PC-3 (cell line): Measurements from ENCODE around the gene IL5RA. TPM values are rescaled to one million over a fixed set of nuclear protein-coding genes. Genes with fewer than 3 reads are reported as not detected.

Experiments
- ATAC-seq: fragments of 200-7000 bp; cut with Tn5 transposase; 2 replicates; pipeline ENCODE4 v1.9.1; 2020; ENCODE audit warnings: mild to moderate bottlenecking, moderate library complexity
- BruUV-seq: library from RNA; stranded (reverse); fragments of 400-500 nt; replicated peaks from 2 replicates; lab custom pipeline; 2021; lab: Mats Ljungman, UMichigan
- CTCF ChIA-PET: fragments of 300-600 bp; sonication (Branson Sonifier 250); formaldehyde crosslinking; loops from one replicate; lab custom pipeline; 2022; ENCODE audit warnings: antibody characterized with exemption; lab: Charles Lee
- POLR2A ChIA-PET: fragments of 300-600 bp; sonication (Branson Sonifier 250); formaldehyde crosslinking; loops from one replicate; lab custom pipeline; 2022; ENCODE audit warnings: antibody characterized with exemption; ENCODE audit not compliant: unreplicated experiment; lab: Charles Lee
- DNase-seq: peaks from one replicate; pipeline ENCODE4 v3.0.0-alpha.2; 2015
- H2AFZ ChIP-seq: fragments of 300-600 bp; sonication (generic); 2 replicates; pipeline ENCODE4 v1.6.0; 2016; ENCODE audit warnings: antibody characterized with exemption, low read length
- H3F3A ChIP-seq: fragments of 300-600 bp; sonication (generic); one replicate; pipeline ENCODE4 v1.6.0; 2017; ENCODE audit warnings: antibody characterized with exemption, low read length, control low read depth, mild to moderate bottlenecking; ENCODE audit not compliant: unreplicated experiment
- H3K27ac ChIP-seq: fragments of 300-600 bp; sonication (generic); 2 replicates; pipeline ENCODE4 v1.5.1; 2016; ENCODE audit warnings: mild to moderate bottlenecking, low read length
- H3K27me3 ChIP-seq: fragments of 300-600 bp; sonication (generic); 2 replicates; pipeline ENCODE4 v1.6.1; 2016; ENCODE audit warnings: low read length, mixed read lengths
- H3K36me3 ChIP-seq: fragments of 300-600 bp; sonication (generic); 2 replicates; pipeline ENCODE4 v1.6.1; 2016; ENCODE audit warnings: low read depth, mixed run types, low read length, mixed read lengths
- H3K4me1 ChIP-seq: fragments of 300-600 bp; sonication (generic); 2 replicates; pipeline ENCODE4 v1.5.1; 2016; ENCODE audit warnings: low read length; ENCODE audit not compliant: insufficient read depth
- H3K4me2 ChIP-seq: fragments of 300-600 bp; sonication (generic); 2 replicates; pipeline ENCODE4 v1.6.0; 2016; ENCODE audit warnings: low read length
- H3K4me3 ChIP-seq: fragments of 300-600 bp; sonication (generic); 2 replicates; pipeline ENCODE4 v1.5.1; 2016; ENCODE audit warnings: mild to moderate bottlenecking, low read length, mixed read lengths
- H3K79me2 ChIP-seq: fragments of 300-600 bp; sonication (generic); 2 replicates; pipeline ENCODE4 v1.6.1; 2017; ENCODE audit warnings: low read length, mixed read lengths
- H3K9ac ChIP-seq: fragments of 300-600 bp; sonication (generic); 2 replicates; pipeline ENCODE4 v1.6.0; 2016; ENCODE audit warnings: mild to moderate bottlenecking, low read length
- H3K9me2 ChIP-seq: fragments of 300-600 bp; sonication (generic); replicated peaks from 2 replicates; pipeline ENCODE4 v1.6.1; 2016; ENCODE audit warnings: mixed run types, low read length, mixed read lengths
- H3K9me3 ChIP-seq: fragments of 300-600 bp; sonication (generic); 2 replicates; pipeline ENCODE4 v1.6.1; 2016; ENCODE audit warnings: low read length, mixed read lengths
- H4K20me1 ChIP-seq: fragments of 300-600 bp; sonication (generic); 2 replicates; pipeline ENCODE4 v1.6.1; 2016; ENCODE audit warnings: low read length, mixed read lengths
- EZH2 ChIP-seq: fragments of 300-600 bp; sonication (generic); IDR thresholded peaks from one replicate; pipeline ENCODE4 v1.6.1; 2017; ENCODE audit warnings: antibody characterized with exemption, mild to moderate bottlenecking, low read length; ENCODE audit not compliant: unreplicated experiment
- EZH2phosphoT487 ChIP-seq: fragments of 300-600 bp; sonication (generic); IDR thresholded peaks from 2 replicates; pipeline ENCODE4 v1.6.1; 2018; ENCODE audit warnings: mild to moderate bottlenecking, antibody characterized with exemption, low read length, borderline replicate concordance
- intact Hi-C: fragments of 100-400 bp; cut with micrococcal nuclease; formaldehyde crosslinking; loops from 2 replicates; pipeline ENCODE4 v1.9.0; 2023
- total RNA-seq: library from RNA; depleted of rRNA; stranded (reverse); fragments of >200 nt; gene quantifications from 2 replicates; pipeline ENCODE4 v1.2.3, GENCODE V29; 2014
- TF ChIP-seq, protein P1 (sequence below): fragments of 300-600 bp; sonication (generic); conservative IDR thresholded peaks from 2 replicates; pipeline ENCODE4 v1.5.1; 2017; ENCODE audit warnings: antibody characterized with exemption, low read depth, mild to moderate bottlenecking, low read length

Gene IL5RA
- total RNA-seq, 1 experiment from 2014 or later, result not detected

DNA sequence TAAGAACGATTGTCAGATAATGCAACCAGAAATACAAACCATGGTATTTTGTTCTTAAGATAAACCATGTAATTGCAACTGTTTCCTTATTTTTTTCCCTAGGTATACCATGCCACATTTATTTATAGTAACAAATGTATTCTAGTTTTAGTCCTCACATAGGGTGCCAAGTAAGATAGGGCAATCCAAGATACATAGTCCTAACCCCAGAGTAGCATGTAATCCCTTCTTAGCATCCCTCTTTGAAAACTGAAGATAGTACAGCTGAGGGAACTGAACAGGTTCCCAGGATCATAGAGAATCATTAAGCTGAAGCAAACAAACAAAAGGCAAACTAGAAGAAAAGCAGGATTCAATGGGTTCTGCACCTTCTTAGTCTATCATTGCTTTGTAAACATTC, 41.3 kb upstream of the IL5RA start:
- Histone ChIP-seq H3K4me3 (no peak overlapping the region), H3K4me1 (peaks cover 14% of the 10 kb centered on the region), H3K4me2 (no peak overlapping the region), H3K9me3 (no peaks in the 10 kb centered on the region), H3K36me3 (peaks cover 87% of the 10 kb centered on the region), H3K9me2 (no peaks in the 10 kb centered on the region), H4K20me1 (0 out of 2 replicates have a peak, but pooled peaks cover 5% of the 10 kb centered on the region), H3K79me2 (no peaks in the 10 kb centered on the region), H3F3A (peaks cover 9% of the 10 kb centered on the region), H3K9ac (no peak overlapping the region), H2AFZ (no peak overlapping the region), H3K27me3 (no peaks in the 10 kb centered on the region), H3K27ac (no peak overlapping the region)
- no TSS peak for BruUV-seq
- TF ChIP-seq EZH2 (no peak), EZH2phosphoT487 (no peak)
- TF ChIP-seq, protein P1, sequence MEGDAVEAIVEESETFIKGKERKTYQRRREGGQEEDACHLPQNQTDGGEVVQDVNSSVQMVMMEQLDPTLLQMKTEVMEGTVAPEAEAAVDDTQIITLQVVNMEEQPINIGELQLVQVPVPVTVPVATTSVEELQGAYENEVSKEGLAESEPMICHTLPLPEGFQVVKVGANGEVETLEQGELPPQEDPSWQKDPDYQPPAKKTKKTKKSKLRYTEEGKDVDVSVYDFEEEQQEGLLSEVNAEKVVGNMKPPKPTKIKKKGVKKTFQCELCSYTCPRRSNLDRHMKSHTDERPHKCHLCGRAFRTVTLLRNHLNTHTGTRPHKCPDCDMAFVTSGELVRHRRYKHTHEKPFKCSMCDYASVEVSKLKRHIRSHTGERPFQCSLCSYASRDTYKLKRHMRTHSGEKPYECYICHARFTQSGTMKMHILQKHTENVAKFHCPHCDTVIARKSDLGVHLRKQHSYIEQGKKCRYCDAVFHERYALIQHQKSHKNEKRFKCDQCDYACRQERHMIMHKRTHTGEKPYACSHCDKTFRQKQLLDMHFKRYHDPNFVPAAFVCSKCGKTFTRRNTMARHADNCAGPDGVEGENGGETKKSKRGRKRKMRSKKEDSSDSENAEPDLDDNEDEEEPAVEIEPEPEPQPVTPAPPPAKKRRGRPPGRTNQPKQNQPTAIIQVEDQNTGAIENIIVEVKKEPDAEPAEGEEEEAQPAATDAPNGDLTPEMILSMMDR, result no peak
- intact Hi-C loops, result loop anchor here (2.0 kb wide), 1 partner anchor 19 kb away; no protein-coding TSS in a partner anchor
- ATAC-seq (no peak), DNase-seq (no peak)
- POLR2A ChIA-PET, result no interaction called here
- CTCF ChIA-PET, result no interaction called here

DNA sequence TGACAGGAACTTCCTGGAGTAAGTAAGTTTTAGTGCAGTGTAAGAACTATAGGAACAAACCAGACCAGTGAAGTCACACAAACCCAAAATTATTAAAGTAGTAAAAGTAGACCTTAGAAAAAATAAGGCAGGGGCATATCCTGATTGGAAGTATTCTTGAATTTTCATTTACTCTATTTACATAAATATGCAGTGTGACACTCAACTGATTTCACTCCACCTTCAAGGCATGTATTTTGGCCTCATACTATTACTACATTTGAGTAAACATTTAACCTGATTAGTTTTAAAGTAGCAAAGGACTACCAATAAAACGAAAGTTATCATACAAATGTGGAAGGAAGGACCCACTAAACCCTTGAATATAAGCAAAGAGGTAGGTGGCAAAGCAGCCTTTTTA, 39.4 kb upstream of the IL5RA start:
- Histone ChIP-seq H3F3A (peaks cover 9% of the 10 kb centered on the region), H3K36me3 (peaks cover 86% of the 10 kb centered on the region), H3K9me2 (no peaks in the 10 kb centered on the region), H3K4me3 (no peak overlapping the region), H3K9me3 (no peaks in the 10 kb centered on the region), H3K27ac (no peak overlapping the region), H3K4me1 (peaks cover 14% of the 10 kb centered on the region), H4K20me1 (peaks cover 5% of the 10 kb centered on the region; the same call in 1 of the 2 replicates), H3K27me3 (no peaks in the 10 kb centered on the region), H3K9ac (no peak overlapping the region), H3K4me2 (no peak overlapping the region), H3K79me2 (no peaks in the 10 kb centered on the region), H2AFZ (no peak overlapping the region)
- no TSS peak for BruUV-seq
- ATAC-seq, result no peak
- ChIA-PET POLR2A (no interaction called here), CTCF (no interaction called here)
- no peak for DNase-seq
- intact Hi-C loops, result no loop called here
- TF ChIP-seq, protein P1, result no peak
- no peak for TF ChIP-seq EZH2
- TF ChIP-seq EZH2phosphoT487, result no peak

DNA sequence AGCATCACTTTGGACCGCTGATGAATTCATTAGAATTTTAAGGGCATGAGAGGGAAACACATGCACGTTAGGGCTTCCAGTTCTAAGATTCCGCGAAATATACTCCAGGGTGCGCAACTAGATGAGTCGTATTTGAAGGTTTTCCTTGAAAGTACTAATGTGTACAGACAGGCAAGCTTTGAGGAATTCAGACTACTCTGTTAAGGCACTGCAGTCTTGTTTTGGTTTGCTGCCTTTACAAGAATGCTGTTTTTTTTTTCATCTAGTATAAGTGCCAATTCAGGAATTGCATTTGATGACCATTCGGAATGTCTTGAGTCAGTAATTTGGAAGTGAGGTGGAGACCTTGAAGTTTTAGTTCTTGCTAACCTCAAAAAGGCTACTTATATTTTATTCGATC, 35.7 kb upstream of the IL5RA start:
- BruUV-seq, result no TSS peak

More for the DNA sequence above, 35.7 kb upstream of the IL5RA start:
- Histone ChIP-seq H3K9me3 (no peaks in the 10 kb centered on the region), H2AFZ (no peak overlapping the region), H3K4me1 (peaks cover 13% of the 10 kb centered on the region), H3K9me2 (no peaks in the 10 kb centered on the region), H3K4me2 (no peak overlapping the region), H3K79me2 (no peaks in the 10 kb centered on the region), H4K20me1 (peaks cover 5% of the 10 kb centered on the region; the same call in 1 of the 2 replicates), H3K9ac (no peak overlapping the region), H3K4me3 (no peak overlapping the region), H3F3A (peaks cover 9% of the 10 kb centered on the region), H3K36me3 (peaks cover 86% of the 10 kb centered on the region), H3K27ac (no peak overlapping the region), H3K27me3 (no peaks in the 10 kb centered on the region)
- ChIA-PET CTCF (no interaction called here), POLR2A (no interaction called here)
- no peak for ATAC-seq
- no peak for DNase-seq
- TF ChIP-seq, protein P1, result no peak
- TF ChIP-seq EZH2, result no peak
- no peak for TF ChIP-seq EZH2phosphoT487
- intact Hi-C loops, result no loop called here
